HepG2 (cell line): ENCODE measurements around the gene LRP1B.

Experiments used
- TAF15 ChIP-seq: fragments of 200-400 bp; formaldehyde crosslinking; IDR thresholded peaks from one replicate; pipeline ENCODE4 v1.6.1; 2018; ENCODE audit warnings: mild to moderate bottlenecking, low read depth, low read length; ENCODE audit not compliant: poor library complexity, severe bottlenecking
- ZNF879 ChIP-seq: sonication (generic); formaldehyde crosslinking; IDR thresholded peaks from 2 replicates; pipeline ENCODE4 v1.8.1; 2023; ENCODE audit warnings: missing genetic modification reagents
- TF ChIP-seq, protein P1 (sequence below): sonication (generic); formaldehyde crosslinking; IDR thresholded peaks from 2 replicates; pipeline ENCODE4 v1.4.0; 2020; ENCODE audit warnings: missing genetic modification reagents, borderline replicate concordance

GRCh38 chr2:141331127-141331526 lies 799.7 kb downstream of the LRP1B start:
- TF ChIP-seq ZNF879 (CRISPR knock-in tag): no peak
- TF ChIP-seq, protein P1, sequence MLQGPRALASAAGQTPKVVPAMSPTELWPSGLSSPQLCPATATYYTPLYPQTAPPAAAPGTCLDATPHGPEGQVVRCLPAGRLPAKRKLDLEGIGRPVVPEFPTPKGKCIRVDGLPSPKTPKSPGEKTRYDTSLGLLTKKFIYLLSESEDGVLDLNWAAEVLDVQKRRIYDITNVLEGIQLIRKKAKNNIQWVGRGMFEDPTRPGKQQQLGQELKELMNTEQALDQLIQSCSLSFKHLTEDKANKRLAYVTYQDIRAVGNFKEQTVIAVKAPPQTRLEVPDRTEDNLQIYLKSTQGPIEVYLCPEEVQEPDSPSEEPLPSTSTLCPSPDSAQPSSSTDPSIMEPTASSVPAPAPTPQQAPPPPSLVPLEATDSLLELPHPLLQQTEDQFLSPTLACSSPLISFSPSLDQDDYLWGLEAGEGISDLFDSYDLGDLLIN: no peak
- TF ChIP-seq TAF15: no peak
